Neural cell (in vitro differentiated cells): Measurements from ENCODE around the gene LRRC31.

Experiments
- CTCF ChIP-seq: fragments of 450-650 bp; IDR thresholded peaks from 2 replicates; pipeline ENCODE4 v1.5.1; 2014; ENCODE audit warnings: antibody characterized with exemption, mild to moderate bottlenecking, moderate library complexity; ENCODE audit not compliant: poor library complexity, severe bottlenecking
- EP300 ChIP-seq: fragments of 450-650 bp; conservative IDR thresholded peaks from 2 replicates; pipeline ENCODE4 v1.6.1; 2014; ENCODE audit warnings: antibody characterized with exemption, mild to moderate bottlenecking, moderate library complexity; ENCODE audit not compliant: poor library complexity, severe bottlenecking
- REST ChIP-seq: IDR thresholded peaks from 2 replicates; pipeline ENCODE4 v1.6.1; 2012; ENCODE audit warnings: borderline replicate concordance
- SMC3 ChIP-seq: fragments of 450-650 bp; conservative IDR thresholded peaks from 2 replicates; pipeline ENCODE4 v1.6.1; 2014; ENCODE audit warnings: antibody characterized with exemption, mild to moderate bottlenecking, moderate library complexity; ENCODE audit not compliant: poor library complexity
- TAF1 ChIP-seq: IDR thresholded peaks from 2 replicates; pipeline ENCODE4 v1.6.1; 2012; ENCODE audit warnings: low read depth

GRCh38 chr3:169827712-169828111 is 42.0 kb downstream of the LRRC31 start:
- TF ChIP-seq CTCF = no peak
- TF ChIP-seq REST = no peak
- TF ChIP-seq EP300 = no peak
- TF ChIP-seq TAF1 = no peak
- no peak for TF ChIP-seq SMC3
